GM19099 (cell line): ENCODE measurements around the gene FAM120B.

Source experiments
- POLR2A ChIP-seq: IDR thresholded peaks from 3 replicates; pipeline ENCODE4 v1.6.1; 2011; ENCODE audit warnings: low read depth; ENCODE audit not compliant: insufficient read length; ENCODE audit errors: extremely low read depth

The FAM120B gene

GRCh38 chr6:170421921-170422320, 115.4 kb downstream of the FAM120B start:
- TF ChIP-seq POLR2A = no peak

GRCh38 chr6:170423030-170423429, 116.5 kb downstream of the FAM120B start:
- no peak for TF ChIP-seq POLR2A

- TF ChIP-seq POLR2A = no peak
Measured at GRCh38 chr6:170423814-170424603, 117.5 kb downstream of the FAM120B start.

GRCh38 chr6:170424604-170425126, 118.1 kb downstream of the FAM120B start:
- no peak for TF ChIP-seq POLR2A

- TF ChIP-seq POLR2A = no peak
Measured at GRCh38 chr6:170429450-170429849, 122.9 kb downstream of the FAM120B start.

GRCh38 chr6:170433163-170434116, 126.9 kb downstream of the FAM120B start:
- no peak for TF ChIP-seq POLR2A

- no peak for TF ChIP-seq POLR2A
Measured at GRCh38 chr6:170434117-170434820, 127.7 kb downstream of the FAM120B start.

- TF ChIP-seq POLR2A = no peak
Measured at GRCh38 chr6:170434821-170435155, 128.2 kb downstream of the FAM120B start.

- no peak for TF ChIP-seq POLR2A
Measured at GRCh38 chr6:170435766-170436165, 129.2 kb downstream of the FAM120B start.

- TF ChIP-seq POLR2A = no peak
Measured at GRCh38 chr6:170436209-170436809, 129.8 kb downstream of the FAM120B start.

GRCh38 chr6:170437719-170438401, 131.3 kb downstream of the FAM120B start:
- TF ChIP-seq POLR2A = no peak

- no peak for TF ChIP-seq POLR2A
Measured at GRCh38 chr6:170438402-170438753, 131.8 kb downstream of the FAM120B start.

- TF ChIP-seq POLR2A = no peak
Measured at GRCh38 chr6:170438861-170439260, 132.3 kb downstream of the FAM120B start.

- no peak for TF ChIP-seq POLR2A
Measured at GRCh38 chr6:170439366-170440361, 133.1 kb downstream of the FAM120B start.

GRCh38 chr6:170440437-170440836, 133.9 kb downstream of the FAM120B start:
- TF ChIP-seq POLR2A = no peak
